ENCODE data around the gene IQCC.

GRCh38 chr1:32208469-32208868 lies 3.0 kb downstream of the IQCC start:
- TF ChIP-seq POLR2A (IDR thresholded peaks at IDR 0.05) (no peak), CTCF (IDR thresholded peaks at IDR 0.05) (no peak), POLR2AphosphoS5 (IDR thresholded peaks at IDR 0.05) (no peak), EP300 (IDR thresholded peaks at IDR 0.05; ENCODE audit: low read depth) (no peak)
